ENCODE measurements around the gene GMDS.
"Not testable (repeated sequence)": the region's sequence is repeated elsewhere in the genome, so short reads cannot be mapped to it uniquely, and the experiment has no call there.

GMDS gene

GRCh38 chr6:1770968-1771723 lies 474.3 kb downstream of the GMDS start:
- no peak for DNase-seq (ENCODE audit: low read depth)

DNA sequence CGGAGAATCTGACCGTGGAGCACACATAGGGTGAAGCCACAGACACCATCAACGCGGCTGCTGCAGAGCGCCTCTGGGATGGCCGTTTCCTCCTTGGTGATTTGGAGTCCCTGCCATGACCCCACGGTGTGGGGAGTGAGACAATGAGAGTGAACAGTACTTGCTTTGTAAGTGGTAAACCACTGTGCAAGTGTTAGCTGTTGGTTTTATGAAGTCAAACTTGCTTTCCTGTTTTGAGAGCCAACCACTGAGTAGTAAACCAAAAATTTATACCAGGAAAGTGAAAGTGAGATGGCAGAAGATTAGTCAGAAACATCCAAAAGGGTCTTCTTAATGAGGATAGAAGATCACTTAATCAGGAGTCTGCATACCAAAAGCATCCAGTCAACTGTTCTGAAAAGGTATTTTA lies 475.0 kb downstream of the GMDS start:
- no peak for DNase-seq (ENCODE audit: low read depth)

GRCh38 chr6:1767481-1768246 lies 477.7 kb downstream of the GMDS start:
- peak; percentile 23 for DNase-seq (ENCODE audit: low read depth)

DNA sequence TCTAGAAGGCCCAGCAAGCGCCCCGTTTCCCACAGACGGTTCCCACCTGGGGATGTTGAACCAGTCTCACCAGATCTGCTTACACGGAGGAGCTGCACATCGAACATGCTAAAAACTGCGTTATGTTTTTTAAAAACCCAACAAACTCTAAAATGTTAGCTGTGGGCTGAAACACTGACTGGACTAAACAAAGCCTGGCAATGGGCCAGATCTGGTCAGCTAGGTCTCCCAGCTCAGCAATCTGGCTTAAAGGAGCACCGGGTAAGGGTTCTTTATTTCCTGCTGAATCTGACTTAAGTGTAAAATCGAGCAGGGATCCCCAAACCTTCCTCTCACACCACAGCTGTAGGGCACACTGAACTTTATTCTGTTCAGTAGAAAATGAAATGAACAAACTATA lies 478.8 kb downstream of the GMDS start:
- DNase-seq (ENCODE audit: low read depth), result no peak

DNA sequence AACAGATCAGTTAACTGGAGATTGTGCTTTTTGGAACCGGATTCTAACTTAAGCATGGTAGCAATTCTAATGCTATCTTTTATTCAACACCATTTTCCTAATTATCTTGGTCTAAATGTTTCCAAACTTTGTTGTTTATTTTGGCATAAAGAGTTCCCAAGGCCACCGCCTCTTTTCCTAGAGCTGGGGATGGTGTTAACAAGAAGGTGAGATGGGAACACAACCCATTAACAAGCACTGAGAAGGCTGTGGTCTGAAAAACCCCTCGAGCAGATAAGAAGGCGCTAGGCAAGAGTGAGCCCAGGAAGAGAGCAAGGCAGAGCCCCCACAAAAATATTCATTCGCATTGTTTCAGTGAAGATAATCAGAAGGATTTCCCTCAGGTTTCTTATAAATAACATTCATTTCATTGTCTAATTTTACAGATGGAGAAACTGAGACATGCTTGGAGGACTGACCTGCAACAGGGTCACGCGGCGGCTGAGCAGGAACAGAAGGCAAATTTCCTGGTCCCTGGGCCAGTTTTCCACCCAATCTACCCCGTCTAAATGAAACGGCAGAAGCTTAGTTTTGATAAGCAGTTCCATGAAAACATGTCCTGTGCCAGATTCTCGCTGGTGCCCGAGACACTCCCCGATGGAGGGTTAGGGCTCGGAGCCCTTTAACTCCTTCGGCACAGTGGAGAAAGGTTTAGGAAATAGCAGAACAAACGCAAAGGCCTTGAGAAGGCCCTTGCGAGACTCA lies 480.1 kb downstream of the GMDS start:
- no peak for DNase-seq (ENCODE audit: low read depth)

DNA sequence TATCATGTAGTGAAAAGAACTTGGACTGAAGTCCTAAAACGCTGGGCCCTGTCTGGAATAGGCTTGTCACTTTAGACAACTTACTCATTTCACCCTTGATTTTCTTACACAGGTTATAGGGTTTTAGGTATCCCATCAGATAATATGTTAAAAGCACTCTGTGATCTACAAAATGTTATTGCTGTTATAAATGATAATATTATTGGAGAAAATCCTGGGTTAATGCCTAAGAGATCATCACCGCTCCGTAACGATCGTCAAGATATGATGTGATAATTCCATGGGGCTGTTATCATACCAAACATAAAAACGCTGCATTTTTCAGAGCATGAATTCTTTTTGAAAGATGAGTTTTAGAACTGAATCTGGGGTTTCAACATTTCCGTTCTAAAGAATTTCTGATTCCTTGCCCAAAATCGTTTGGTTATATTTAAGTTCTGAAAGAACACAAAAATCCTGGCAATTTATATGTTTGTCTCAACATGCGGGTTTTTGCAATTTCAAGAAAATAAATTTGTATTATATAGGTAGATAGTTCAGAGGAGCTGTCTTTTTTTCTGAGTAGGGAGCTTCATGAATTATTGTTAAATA lies 480.9 kb downstream of the GMDS start:
- no peak for DNase-seq (ENCODE audit: low read depth)

- DNase-seq (ENCODE audit: low read depth), result no peak
Measured at GRCh38 chr6:1763404-1763803, 482.0 kb downstream of the GMDS start.

DNA sequence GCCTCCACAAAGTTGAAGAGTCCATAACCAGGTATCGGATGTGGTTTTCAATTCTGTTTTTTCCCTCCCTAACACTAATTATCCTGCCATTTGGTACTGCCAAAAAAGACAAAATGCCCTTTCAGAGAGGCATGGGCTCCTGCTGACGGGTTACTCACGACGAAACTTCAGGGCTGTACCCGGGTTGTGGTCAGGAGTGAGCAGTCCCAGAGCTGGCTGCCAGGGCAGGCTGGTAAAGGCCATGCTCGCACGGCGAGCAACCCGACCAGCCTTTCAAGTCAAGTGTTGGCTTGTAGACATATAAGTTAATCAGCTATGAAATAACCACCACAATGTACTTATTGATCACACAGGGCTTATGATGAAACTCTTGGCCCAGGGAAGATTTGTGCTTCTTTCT lies 483.2 kb downstream of the GMDS start:
- DNase-seq (ENCODE audit: low read depth), result no peak

- DNase-seq (ENCODE audit: low read depth), result no peak
Measured at GRCh38 chr6:1761477-1761877, 483.9 kb downstream of the GMDS start.

DNA sequence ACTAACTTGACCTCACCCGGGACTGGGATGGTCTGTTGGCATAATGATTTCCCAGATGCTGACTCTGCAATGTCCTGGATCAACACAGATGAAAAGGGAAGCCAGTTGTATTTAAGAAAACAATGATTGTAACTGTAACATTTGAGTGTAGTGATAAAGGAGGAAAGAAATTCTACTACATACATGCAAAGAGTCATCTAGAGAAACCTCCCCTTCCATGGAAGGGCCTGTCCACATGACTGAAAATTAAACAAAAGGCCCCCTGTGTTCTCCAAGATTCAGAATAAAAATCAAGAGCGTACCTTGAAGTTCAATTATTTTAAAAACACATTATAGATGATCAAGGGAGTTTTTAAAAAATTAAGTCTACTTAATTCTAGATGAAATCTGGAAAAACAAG lies 484.5 kb downstream of the GMDS start:
- no peak for DNase-seq (ENCODE audit: low read depth)

DNA sequence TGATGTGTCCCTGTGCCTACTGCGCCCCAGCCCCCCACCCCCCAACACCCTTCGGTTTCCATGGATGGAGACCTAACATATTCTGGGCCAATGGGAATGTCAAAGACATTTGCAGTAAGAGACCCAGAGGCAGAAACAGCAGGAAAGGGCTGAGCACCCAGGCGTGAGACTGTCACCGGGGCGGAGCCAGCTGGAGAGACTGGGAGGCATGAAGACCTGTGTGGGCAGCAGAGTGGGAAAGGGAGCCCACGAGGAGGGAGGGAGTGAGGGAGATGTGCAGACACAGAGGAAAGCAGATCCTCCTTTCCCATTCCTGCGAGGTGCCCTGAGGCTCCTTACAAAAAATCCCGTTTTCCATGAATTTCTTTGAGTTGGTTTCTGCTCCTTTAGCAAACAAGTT lies 485.5 kb downstream of the GMDS start:
- no peak for DNase-seq (ENCODE audit: low read depth)

GRCh38 chr6:1758076-1758679 lies 487.2 kb downstream of the GMDS start:
- DNase-seq (ENCODE audit: low read depth), result peak; percentile 8

DNA sequence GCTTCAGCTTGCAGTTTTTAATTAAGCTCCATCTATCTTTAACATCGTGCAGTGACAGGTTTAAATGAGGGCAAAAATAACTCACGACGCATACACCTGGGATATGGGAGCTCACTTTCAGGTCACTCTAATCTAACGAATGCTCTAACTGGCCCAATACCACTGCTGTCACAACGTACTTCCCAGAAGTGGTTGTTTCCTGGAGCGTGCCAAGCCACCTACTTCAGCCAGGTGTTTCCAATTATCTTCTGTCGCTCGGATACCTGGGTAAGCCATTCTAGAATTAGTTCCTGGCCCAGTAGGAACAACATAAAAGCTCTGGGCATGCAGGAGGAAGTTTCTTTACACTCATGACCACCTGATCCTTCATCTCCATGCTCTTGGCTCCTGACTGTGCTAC lies 488.3 kb downstream of the GMDS start:
- DNase-seq (ENCODE audit: low read depth), result no peak

GRCh38 chr6:1756472-1757129 lies 488.8 kb downstream of the GMDS start:
- DNase-seq (ENCODE audit: low read depth), result no peak

DNA sequence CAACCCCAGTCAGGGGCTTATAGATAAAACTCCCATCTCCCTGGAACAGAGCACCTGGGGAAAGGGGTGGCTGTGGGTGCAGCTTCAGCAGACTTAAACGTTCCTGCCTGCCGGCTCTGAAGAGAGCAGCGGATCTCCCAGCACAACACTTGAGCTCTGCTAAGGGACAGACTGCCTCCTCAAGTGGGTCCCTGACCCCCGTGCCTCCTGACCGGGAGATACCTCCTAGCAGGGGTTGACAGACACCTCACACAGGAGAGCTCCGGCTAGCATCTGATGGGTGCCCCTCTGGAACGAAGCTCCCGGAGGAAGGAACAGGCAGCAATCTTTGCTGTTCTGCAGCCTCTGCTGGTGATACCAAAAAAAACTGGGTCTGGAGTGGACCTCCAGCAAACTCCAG lies 494.3 kb downstream of the GMDS start:
- DNase-seq (ENCODE audit: low read depth), result not testable (repeated sequence)

- DNase-seq (ENCODE audit: low read depth), result no peak
Measured at GRCh38 chr6:1749041-1749440, 496.4 kb downstream of the GMDS start.

GRCh38 chr6:1747531-1747930 lies 497.9 kb downstream of the GMDS start:
- no peak for DNase-seq (ENCODE audit: low read depth)

DNA sequence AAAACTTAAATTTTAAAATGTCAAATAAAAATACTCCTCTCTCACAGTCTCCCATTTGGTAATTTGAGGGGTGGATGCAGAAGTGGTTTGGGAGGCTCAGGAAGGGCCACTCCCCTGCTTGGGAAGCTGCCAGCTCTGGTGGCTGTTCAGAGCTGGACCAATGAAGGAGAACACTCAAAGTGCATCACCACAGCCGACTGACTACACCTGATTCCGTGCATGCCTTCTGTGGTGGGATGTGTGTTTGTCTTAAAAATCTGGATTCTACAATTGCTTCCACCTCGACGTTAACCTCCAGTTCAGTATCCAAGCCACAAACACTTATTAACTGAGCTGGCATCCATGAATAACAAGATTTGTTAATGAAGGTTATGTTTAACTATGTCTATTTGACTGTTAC lies 498.4 kb downstream of the GMDS start:
- no peak for DNase-seq (ENCODE audit: low read depth)

- no peak for DNase-seq (ENCODE audit: low read depth)
Measured at GRCh38 chr6:1745814-1746213, 499.6 kb downstream of the GMDS start.

GRCh38 chr6:1744543-1744942 lies 500.9 kb downstream of the GMDS start:
- no peak for DNase-seq (ENCODE audit: low read depth)

DNA sequence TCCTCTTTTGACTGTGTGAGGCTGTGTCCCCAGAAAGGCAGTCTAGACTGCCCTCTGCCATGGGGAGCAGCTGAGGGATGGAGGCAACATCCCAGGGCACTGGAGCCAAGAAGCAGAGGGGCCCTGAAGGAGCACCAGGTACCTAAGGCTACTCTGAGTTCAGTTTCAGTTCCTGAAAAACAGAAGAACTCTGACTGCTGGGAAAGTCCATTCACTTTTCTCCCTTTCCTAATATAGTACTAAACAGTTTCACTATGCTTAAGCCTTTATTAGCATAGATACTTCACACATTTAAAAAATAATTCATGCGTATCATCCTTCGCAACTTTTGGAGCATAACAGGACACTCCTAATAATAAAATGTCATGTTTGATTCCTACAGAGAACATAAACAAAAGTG lies 505.7 kb downstream of the GMDS start:
- DNase-seq (ENCODE audit: low read depth), result no peak

- no peak for DNase-seq (ENCODE audit: low read depth)
Measured at GRCh38 chr6:1739220-1739619, 506.2 kb downstream of the GMDS start.

Data from amniotic epithelial cell (primary cell).